ENCODE measurements around the gene SMIM20.

SMIM20 gene

GRCh38 chr4:25922812-25923369 lies 8.9 kb downstream of the SMIM20 start:
- DNase-seq (ENCODE audit: extremely low spot score) = no peak
- no peak for TF ChIP-seq CTCF (IDR thresholded peaks at IDR 0.05; ENCODE audit: control extremely low read depth, extremely low read depth, low read depth, missing control alignments)
- POLR2A ChIA-PET = no interaction called here
- CTCF ChIA-PET = interaction anchor here (1.6 to 2.2 kb wide), 3 partner anchors 9 to 65 kb away, joined by 3 to 8 read pairs (median 3); partner anchors contain the start of gene SMIM20

GRCh38 chr4:25923745-25924144 lies 9.7 kb downstream of the SMIM20 start:
- TF ChIP-seq CTCF (IDR thresholded peaks at IDR 0.05; ENCODE audit: control extremely low read depth, extremely low read depth, low read depth, missing control alignments) = no peak
- CTCF ChIA-PET = interaction anchor here (1.6 to 2.2 kb wide), 2 partner anchors 10 to 64 kb away, joined by 3 to 8 read pairs; partner anchors contain the start of gene SMIM20
- DNase-seq (ENCODE audit: extremely low spot score) = no peak
- POLR2A ChIA-PET = no interaction called here

- POLR2A ChIA-PET = no interaction called here
- CTCF ChIA-PET = interaction anchor here (0.6 to 1.8 kb wide), 19 partner anchors 9 to 488 kb away, joined by 3 to 12 read pairs (median 3); partner anchors contain the start of gene SMIM20
- TF ChIP-seq CTCF (IDR thresholded peaks at IDR 0.05; ENCODE audit: control extremely low read depth, extremely low read depth, low read depth, missing control alignments) = peak; percentile 51
- DNase-seq (ENCODE audit: extremely low spot score) = peak; percentile 58
These were observed 11.6 kb downstream of the SMIM20 start for GRCh38 chr4:25925486-25926201.

- POLR2A ChIA-PET = no interaction called here
- CTCF ChIA-PET = interaction anchor here (0.6 to 1.8 kb wide), 12 partner anchors 9 to 487 kb away, joined by 3 to 12 read pairs (median 4); partner anchors contain the start of gene SMIM20
- no peak for DNase-seq (ENCODE audit: extremely low spot score)
- no peak for TF ChIP-seq CTCF (IDR thresholded peaks at IDR 0.05; ENCODE audit: control extremely low read depth, extremely low read depth, low read depth, missing control alignments)
These were observed 12.4 kb downstream of the SMIM20 start for GRCh38 chr4:25926462-25926861.

GRCh38 chr4:25927361-25928195 lies 13.6 kb downstream of the SMIM20 start:
- DNase-seq (ENCODE audit: extremely low spot score) = no peak
- no peak for TF ChIP-seq CTCF (IDR thresholded peaks at IDR 0.05; ENCODE audit: control extremely low read depth, extremely low read depth, low read depth, missing control alignments)
- ChIA-PET POLR2A (no interaction called here), CTCF (interaction anchor here (1.0 to 3.3 kb wide), 11 partner anchors 9 to 178 kb away, joined by 3 to 19 read pairs (median 4); no protein-coding TSS in a partner anchor)
